NB4 (cell line): ENCODE measurements around the gene NEMF.

Experiments
- DNase-seq: peaks from one replicate; pipeline ENCODE4 v3.0.0; 2010; ENCODE audit warnings: low read depth
- H3K4me3 ChIP-seq: one replicate; pipeline ENCODE4 v1.5.1; 2011; ENCODE audit warnings: mild to moderate bottlenecking, low read depth, low read length, moderate library complexity
- CTCF ChIP-seq: IDR thresholded peaks from one replicate; pipeline ENCODE4 v1.5.1; 2012; ENCODE audit warnings: low read depth, low read length
- MAX ChIP-seq: IDR thresholded peaks from 2 replicates; pipeline ENCODE4 v1.6.1; 2011; ENCODE audit warnings: low read depth, low read length
- MYC ChIP-seq: IDR thresholded peaks from 2 replicates; pipeline ENCODE4 v1.6.1; 2011; ENCODE audit warnings: low read depth, low read length
- POLR2A ChIP-seq: IDR thresholded peaks from 2 replicates; pipeline ENCODE4 v1.6.1; 2011; ENCODE audit warnings: mild to moderate bottlenecking; ENCODE audit not compliant: insufficient read length; ENCODE audit errors: extremely low read depth

The NEMF gene

GRCh38 chr14:49852301-49853157 is at the start of gene NEMF:
NEMF (minus strand) TSS chr14:49852788; CDS start chr14:49852753, 35 bp downstream.
- TF ChIP-seq MYC (peak; percentile 3; the same call in 1 of the 2 replicates), MAX (no peak; the same call in 1 of the 2 replicates), POLR2A (peak; percentile 85), CTCF (peak; percentile 66)
- DNase-seq = peak; percentile 94
- peak within 1 kb of the TSS; percentile 73 for H3K4me3 ChIP-seq

GRCh38 chr14:49900973-49901372 is 48.4 kb upstream of the NEMF start:
- DNase-seq = no peak
- no peak for TF ChIP-seq MYC
- TF ChIP-seq MAX = no peak
- TF ChIP-seq CTCF = no peak
- no peak for TF ChIP-seq POLR2A
- H3K4me3 ChIP-seq = no peak overlapping the region

GRCh38 chr14:49898485-49898884 is 45.9 kb upstream of the NEMF start:
- H3K4me3 ChIP-seq = peak overlapping the region; percentile 97
- no peak for TF ChIP-seq MYC
- no peak for TF ChIP-seq CTCF
- TF ChIP-seq POLR2A = no peak
- TF ChIP-seq MAX = no peak
- DNase-seq = no peak

- H3K4me3 ChIP-seq = peak overlapping the region; percentile 97
- TF ChIP-seq MYC (no peak), MAX (no peak), CTCF (no peak), POLR2A (no peak)
- no peak for DNase-seq
Observed at GRCh38 chr14:49897965-49898364, 45.4 kb upstream of the NEMF start.

GRCh38 chr14:49897414-49897813 is 44.8 kb upstream of the NEMF start:
- no peak for DNase-seq
- TF ChIP-seq MAX (no peak), MYC (no peak), CTCF (no peak), POLR2A (no peak)
- H3K4me3 ChIP-seq = peak overlapping the region; percentile 97
